ENCODE measurements around the gene CRABP2. TPM values are rescaled to one million over a fixed set of nuclear protein-coding genes. Genes with fewer than 3 reads are reported as not detected.
A peak's percentile ranks its signal among the peaks of the same experiment; 100 is the strongest.

CRABP2 gene
- total and polyA plus RNA-seq, 2 of the 13 experiments (the other 11 are each of a cell fraction or from before 2014, with no cell fraction given): 0.40 to 0.60 TPM

- no peak for TF ChIP-seq KIAA2018 (CRISPR knock-in tag; IDR thresholded peaks at IDR 0.05; ENCODE audit: borderline replicate concordance)
- peak; percentile 72 for TF ChIP-seq KDM5B (CRISPR knock-in tag; IDR thresholded peaks at IDR 0.05; ENCODE audit: borderline replicate concordance)
- peak; percentile 92 to 94 for TF ChIP-seq HMGXB4 (CRISPR knock-in tag; IDR thresholded peaks at IDR 0.05; ENCODE audit: borderline replicate concordance in 1 of 2, low read depth in 1 of 2)
- TF ChIP-seq ZBTB10 (CRISPR knock-in tag; IDR thresholded peaks at IDR 0.05; ENCODE audit: borderline replicate concordance): no peak
- peak; percentile 65; the same call in 1 of the 2 replicates for TF ChIP-seq SNAI1 (CRISPR knock-in tag; IDR thresholded peaks at IDR 0.05; ENCODE audit: borderline replicate concordance)
- no peak for TF ChIP-seq MBNL3 (CRISPR knock-in tag; conservative IDR thresholded peaks at IDR 0.05)
- TF ChIP-seq ATF7 (IDR thresholded peaks at IDR 0.05): peak; percentile 91
- peak; percentile 96 for TF ChIP-seq ATF7 (CRISPR knock-in tag; IDR thresholded peaks at IDR 0.05)
- no peak for TF ChIP-seq FOXO4 (CRISPR knock-in tag; conservative IDR thresholded peaks at IDR 0.05)
- peak; percentile 57; the same call in 1 of the 2 replicates for TF ChIP-seq SP5 (CRISPR knock-in tag; IDR thresholded peaks at IDR 0.05; ENCODE audit: borderline replicate concordance, low read depth)
- 0 out of 2 replicates have a peak, but pooled peaks have one; percentile 74 for TF ChIP-seq ZNF589 (CRISPR knock-in tag; conservative IDR thresholded peaks at IDR 0.05)
- peak; percentile 37 for TF ChIP-seq SOX5 (CRISPR knock-in tag; IDR thresholded peaks at IDR 0.05; ENCODE audit: borderline replicate concordance)
Observed at GRCh38 chr1:156659988-156660751, 45.2 kb downstream of the CRABP2 start (continued).
